Fibroblast of lung (primary cell): Measurements from ENCODE around the gene ZNF576.

Experiments
- CTCF ChIP-seq, 2 donors: IDR thresholded peaks in 1 of 2; conservative IDR thresholded peaks in 1 of 2; 1 replicate in 1 of 2; 2 replicates in 1 of 2; pipeline ENCODE4 v1.5.1; 2011 to 2012; ENCODE audit warnings: low read length in 2 of 2, control low read depth in 1 of 2, inconsistent platforms in 1 of 2, low read depth in 1 of 2, mild to moderate bottlenecking in 1 of 2
- EZH2 ChIP-seq: IDR thresholded peaks from 2 replicates; pipeline ENCODE4 v1.5.1; 2012; ENCODE audit warnings: low read length, control low read depth, mild to moderate bottlenecking; ENCODE audit errors: missing control alignments

DNA sequence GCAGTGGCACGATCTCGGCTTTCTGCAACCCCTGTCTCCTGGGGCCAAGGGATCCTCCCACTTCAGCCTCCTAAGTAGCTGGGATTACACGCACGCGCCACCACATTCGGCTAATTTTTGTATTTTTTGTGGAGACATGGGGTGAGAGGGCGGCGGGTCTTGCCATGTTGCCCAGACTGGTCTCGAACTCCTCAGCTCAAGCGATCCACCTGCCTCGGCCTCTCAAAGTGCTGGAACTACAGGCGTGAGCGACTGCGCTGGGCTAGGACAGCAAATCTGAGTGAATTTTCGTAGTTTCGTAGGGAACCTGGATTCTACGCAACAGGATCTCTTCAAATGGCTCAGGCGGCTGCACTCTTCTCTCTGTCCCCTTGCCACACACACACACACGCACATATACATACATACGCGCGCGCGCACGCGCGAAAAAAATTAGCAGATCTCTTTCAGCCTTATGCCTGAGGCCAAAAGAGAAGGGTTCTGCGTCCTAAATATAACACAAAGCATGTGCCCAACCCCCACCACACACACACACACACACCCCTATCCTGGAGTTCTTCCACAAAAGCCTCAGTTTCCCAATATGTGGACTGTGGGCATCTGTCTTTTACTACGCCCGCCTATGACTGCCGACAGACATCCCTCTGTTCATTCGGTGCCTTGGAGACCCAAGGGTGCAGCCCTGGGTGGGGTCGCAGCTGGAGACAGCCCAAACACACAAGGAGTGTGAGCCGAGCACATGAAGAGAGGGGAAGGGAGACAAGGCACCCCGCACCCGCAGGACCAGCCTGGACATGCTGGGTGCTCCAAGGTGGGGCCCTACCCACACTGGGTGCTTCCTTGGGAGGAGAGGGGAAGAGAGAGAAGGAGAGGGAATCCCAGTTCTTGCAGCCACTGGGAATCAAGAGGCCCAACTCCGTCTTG is 20.2 kb upstream of the ZNF576 start:
- TF ChIP-seq CTCF (conservative IDR thresholded peaks at IDR 0.05 in 1 of 2, IDR thresholded peaks at IDR 0.05 in 1 of 2; ENCODE audit: low read depth in 1 of 2, low read length in 2 of 2) = no peak
- no peak for TF ChIP-seq EZH2
